HG02970 (cell line): ENCODE measurements around the gene NAT8L.

Experiments used
- ATAC-seq: cut with Tn5 transposase; IDR thresholded peaks from one replicate; pipeline ENCODE4 v1.9.1; 2021; ENCODE audit warnings: mild to moderate bottlenecking, moderate library complexity, moderate number of reproducible peaks; ENCODE audit not compliant: unreplicated experiment, low FRiP score

NAT8L gene

DNA sequence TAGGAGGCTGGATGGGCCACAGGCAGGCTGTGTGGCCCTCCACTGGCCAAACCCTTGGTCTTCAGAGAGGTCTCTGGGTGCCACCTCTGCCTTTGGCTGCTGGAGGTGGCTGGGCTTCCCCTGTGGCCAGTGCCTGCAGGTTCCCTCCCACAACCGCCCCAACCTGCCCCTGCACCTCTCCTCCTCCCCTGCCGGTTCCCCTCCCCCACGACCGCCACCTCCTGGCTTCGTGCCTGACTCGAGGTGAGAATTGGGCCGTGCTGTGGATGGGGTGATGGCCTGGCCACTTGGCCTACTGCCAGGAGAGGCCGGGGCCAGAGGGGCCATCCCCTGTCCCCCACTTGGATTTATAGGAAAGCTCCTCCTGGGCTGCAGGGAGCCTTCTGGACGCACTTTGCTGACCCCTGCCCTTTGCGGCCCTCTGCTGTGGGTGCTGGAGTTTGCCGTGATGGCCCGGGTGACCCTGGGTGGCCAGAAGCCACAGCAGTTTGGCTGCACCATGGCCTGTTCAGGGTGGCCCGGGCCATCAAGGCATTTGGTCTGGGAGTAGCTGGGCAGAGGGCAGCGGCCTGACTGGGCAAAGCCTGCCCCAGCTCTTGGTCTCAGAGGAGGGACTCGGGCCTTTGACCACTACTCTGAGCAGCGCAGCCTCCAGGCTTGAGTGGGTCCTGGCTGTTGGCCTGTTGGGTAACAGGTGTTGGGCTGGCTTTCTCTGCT lies 3.8 kb downstream of the NAT8L start:
- no peak for ATAC-seq

DNA sequence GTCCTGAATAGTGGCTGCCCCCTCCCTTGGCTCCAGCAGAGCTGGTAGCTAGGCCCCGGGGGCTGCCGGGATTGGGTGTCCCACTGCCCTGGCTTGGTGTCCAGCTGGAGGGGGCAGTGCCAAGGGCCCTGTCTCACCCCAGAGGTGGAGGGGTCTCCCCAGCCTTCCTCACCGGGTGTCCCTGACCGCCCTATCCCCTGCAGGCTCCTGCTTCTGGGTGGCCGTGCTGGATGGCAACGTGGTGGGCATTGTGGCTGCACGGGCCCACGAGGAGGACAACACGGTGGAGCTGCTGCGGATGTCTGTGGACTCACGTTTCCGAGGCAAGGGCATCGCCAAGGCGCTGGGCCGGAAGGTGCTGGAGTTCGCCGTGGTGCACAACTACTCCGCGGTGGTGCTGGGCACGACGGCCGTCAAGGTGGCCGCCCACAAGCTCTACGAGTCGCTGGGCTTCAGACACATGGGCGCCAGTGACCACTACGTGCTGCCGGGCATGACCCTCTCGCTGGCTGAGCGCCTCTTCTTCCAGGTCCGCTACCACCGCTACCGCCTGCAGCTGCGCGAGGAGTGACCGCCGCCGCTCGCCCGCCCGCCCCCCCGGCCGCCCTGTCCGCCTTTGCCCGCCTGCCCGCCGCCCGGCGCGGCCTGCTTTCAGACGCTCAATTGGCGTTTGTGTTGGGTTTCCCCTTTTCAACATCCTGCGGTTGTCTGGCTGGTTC lies 4.6 kb downstream of the NAT8L start:
- no peak for ATAC-seq

DNA sequence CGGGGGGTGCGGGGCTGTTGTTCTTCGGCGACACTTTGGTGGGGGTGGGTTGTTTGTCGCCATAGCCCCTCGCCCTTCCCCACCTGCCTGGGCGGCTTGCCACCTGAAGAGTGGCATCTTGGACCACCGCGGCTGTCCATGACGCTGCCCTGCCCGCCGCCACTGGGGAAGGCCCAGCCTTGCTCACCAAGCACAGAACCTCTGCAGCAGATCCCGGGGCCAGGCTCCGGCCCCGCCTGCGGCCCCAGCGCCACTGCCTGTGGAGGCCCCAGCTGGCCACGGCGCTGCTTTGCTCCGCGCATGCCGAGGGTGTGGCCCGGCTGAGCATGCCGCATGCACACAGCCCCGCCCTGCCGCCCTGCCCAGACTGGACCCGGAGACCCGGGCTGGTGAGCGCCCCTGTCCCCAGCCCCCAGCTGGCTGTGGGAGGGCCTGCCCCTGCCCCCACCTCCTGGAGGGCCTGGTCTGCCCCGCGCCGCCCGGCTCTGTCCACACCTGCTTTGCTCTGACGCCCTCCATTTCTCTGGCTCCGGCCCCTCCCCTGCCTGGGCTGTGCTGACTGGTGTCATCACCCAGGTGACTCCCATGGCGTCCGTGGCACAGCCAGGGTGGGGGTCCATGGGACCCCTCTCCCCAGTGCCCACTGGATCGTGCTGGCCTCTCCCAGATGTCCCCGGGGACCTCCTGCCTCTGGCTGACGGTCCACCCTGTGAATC lies 5.3 kb downstream of the NAT8L start:
- no peak for ATAC-seq

DNA sequence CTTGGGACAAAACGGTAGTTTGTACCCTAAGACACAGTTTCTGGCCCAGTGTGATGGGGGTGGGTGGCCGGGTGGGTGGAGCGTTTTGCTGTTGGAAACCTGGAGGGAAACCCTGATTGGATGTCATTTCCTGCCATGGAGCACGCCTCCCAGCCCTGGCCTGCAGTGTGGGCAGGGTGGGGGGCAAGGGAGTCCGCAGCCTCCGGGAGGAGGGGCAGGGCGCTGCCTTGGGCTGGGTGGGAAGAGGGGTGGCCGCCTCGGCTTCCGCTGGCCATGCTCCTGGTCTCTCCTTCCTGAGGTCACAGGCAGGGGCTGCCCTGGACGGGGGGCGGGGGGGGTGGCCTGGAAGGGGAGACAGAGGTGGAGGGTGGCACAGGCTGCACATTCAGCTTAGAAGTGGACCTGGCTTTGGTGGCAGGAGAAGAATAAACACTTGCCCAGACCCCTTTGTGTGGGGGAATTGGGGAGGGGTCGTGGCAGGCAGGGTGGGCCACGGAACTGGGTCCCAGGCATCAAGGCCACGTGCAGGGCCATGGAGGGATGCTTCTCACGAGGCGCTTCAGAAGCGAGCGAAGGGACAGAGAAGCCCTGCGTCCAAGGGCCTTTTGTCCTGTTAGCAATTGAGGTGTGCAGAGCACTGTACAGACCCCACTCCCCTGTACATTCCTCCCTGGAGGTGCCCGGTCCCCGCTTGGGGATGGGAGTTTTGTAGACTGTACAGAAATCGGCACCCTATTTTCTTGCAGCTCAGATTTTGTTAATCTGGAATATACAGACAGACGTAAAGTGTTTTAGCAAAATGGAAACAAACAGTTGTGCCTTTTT lies 6.2 kb downstream of the NAT8L start:
- ATAC-seq: no peak

DNA sequence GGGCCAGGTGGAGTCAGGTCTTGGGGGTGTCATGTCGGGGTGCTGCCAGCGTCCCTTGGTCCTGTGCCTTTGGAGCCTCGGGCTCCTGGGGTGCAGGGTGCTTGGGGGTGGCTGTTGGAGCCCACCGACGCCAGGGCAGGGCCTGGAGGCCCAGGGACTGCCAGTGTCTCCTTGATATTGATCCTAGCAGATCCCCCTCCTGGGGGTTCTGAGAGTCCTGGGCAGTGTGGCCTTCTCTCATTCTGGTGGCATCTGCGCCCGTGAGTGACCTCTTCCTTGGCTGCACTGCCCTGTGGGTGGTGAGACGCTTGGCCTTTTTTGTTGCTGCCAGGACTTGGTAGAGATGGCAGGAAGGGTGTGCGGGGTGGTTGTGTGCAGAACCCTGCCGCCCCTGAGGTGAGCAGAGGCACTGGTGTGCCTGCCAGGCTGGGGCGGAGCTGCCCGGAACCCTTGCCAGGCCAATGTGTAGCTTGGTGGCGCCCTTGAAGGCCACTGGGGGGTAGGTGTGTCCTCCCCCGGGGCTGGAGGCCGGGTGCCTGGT lies 7.0 kb downstream of the NAT8L start:
- ATAC-seq: no peak

DNA sequence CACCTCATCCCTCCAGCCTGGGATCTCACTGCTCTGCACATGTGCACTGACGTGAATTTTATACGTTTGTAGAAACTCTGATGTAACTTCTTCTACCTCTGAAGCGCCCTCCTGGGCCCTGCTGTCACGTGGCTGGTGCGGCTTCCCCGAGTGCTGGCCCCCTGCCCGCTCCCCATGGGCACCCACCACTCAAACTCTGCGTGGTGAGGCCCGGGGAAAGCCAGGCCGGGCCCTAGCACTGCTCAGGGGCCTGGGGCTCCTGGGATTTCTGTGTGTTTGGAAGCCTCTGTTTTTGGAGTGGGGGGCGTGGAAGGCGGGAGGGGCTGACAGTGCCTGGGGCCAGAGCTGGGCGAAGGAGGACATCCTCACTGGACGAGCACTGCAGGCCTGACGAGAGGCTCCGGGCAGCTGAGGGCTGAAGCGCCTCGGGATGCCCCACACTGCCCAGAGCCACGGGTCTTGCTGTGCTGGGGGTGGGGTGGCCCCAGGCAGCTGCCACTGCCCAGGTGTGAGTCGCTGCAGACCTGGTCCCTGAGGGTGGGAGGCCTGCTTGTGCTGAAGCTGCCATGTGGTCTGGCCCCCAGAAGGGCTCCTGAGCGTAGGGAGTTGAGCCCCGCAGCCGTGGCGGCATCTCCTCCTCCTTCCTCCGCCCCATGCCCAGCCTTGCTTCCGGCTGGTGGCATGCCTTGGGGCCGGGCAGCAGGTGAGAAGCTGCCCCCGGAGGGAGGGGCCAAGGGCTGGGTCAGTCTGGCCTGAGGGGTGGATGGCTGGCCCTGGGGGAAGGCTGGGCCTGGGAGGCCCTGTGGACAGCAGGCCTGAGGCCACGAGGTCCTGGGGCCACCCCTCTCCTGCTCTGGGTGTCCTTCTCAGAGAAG lies 7.7 kb downstream of the NAT8L start:
- ATAC-seq: no peak

DNA sequence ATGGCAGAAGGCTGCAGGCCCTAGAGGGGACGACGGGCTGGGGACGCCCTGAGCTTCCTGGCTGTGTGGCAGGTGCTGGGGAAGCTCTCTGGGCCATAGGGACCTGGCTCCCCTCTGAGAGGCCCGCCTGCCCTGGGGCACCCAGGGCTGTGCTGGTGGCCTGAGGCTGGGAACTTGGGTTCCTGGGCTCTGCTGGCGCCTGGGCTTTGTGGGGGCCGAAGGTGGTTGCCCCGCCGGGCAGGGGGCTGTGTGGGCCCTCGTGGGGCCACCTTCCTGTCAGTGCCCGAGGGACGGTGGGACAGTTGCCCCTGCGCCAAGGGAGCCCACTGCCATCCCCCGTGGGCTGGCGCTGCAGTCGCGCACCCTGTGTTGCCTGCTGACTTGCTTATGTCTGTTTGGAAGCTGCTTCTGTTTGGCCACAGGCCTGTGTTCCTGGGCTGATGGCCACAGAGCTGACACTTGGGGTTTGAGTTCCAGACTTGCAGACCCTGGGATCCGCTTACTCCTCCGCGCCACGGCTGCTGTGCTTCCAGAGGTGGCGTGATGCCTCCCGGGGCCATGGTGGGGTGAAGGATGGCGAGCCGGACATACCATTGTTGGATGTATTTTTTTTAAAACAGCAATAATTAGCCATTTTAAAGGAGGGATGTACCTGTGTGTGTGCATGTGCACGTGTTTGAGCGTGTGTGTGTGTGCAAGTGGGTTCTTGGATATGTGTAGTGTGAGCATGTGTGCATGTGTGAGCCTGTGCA lies 8.5 kb downstream of the NAT8L start:
- no peak for ATAC-seq

DNA sequence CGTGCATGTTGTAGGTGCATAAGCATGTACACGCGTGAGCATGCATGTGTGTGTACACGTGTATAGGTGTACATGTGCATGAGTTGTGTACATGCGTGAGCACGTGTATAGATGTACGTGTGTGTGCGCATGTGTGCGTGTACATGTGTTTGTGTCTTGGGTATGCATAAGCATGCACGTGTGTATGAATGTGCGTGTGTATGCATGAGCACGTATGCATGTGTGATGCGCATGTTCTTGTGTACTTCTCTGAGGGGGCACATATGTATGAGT lies 9.0 kb downstream of the NAT8L start:
- no peak for ATAC-seq

DNA sequence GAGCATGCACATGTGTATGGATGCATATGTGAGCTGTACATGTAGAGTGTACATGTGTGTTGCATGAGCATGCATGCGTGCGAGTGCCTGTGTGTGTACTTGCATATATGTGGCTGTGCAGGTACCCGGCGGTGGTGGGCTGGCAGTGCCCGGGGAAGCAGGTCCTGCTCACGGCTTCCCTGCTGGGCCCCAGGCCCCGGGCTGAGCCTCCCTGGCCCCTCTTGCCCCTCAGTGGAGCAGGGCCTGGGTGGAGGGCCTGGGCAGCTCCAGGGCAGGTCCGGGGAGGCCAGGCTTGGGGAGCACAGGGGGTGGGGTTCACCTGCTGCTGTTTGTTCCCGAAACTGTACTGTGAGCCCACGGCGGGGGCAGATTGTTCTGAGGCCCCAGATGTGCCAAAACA lies 9.4 kb downstream of the NAT8L start:
- no peak for ATAC-seq

DNA sequence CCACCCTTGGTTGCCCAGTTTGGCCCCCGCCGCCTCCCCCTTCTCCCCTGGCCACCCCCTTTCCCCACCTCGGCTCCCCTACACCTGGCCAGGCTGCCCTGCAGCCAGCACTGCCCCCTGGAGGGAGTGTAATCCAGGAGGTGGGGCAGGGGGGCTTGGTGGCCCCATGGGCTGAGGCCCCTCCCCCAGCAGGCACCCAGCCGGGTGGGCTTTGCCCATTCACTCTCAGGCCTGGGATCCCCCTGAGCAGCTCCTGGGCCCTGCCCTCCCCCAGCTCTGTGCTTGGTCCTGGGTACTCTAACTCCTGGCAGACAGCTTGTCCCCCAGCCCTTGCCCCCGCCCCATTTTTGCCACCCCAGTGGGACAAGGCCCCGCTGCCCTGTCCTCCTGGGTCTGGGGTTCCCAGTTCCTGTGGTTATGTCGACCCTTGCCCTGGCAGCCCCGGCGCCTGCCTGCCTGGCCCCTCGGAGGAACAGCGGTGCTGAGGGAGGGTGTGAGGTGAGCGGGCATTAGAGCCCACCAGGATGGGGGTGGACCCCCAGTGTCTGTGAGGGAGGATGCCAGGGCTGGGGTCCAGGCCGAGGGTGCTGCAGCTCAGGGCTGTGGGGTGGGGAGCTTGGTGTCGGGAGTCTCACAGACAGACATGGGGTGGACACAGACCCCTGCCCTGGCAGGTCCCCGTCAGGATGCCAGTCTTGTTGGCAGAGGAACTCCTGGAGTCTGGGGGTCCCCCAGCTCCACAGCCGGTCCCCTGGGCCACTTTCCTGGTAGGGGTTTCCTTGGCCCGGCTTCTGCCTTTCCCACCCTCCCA lies 10.2 kb downstream of the NAT8L start:
- no peak for ATAC-seq

DNA sequence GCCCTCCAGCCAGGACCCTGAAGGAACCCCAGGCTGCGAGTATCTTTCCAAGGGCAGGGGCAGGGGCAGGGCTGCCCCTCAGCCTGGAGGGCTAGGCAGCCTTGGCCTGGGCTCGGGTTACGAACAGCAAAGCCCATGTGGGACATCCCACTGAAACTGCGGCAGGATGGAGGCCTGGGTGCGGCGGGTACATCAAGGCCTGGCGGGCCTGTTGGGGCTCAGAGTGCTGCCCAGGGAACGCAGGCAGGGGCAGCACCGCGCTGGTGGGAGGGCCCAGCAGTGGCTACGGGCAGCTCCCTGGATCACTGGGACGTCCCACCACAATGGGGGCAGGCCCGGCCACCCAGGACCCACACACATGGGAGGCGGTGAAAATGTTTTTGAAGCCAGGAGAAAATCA lies 10.9 kb downstream of the NAT8L start:
- no peak for ATAC-seq

DNA sequence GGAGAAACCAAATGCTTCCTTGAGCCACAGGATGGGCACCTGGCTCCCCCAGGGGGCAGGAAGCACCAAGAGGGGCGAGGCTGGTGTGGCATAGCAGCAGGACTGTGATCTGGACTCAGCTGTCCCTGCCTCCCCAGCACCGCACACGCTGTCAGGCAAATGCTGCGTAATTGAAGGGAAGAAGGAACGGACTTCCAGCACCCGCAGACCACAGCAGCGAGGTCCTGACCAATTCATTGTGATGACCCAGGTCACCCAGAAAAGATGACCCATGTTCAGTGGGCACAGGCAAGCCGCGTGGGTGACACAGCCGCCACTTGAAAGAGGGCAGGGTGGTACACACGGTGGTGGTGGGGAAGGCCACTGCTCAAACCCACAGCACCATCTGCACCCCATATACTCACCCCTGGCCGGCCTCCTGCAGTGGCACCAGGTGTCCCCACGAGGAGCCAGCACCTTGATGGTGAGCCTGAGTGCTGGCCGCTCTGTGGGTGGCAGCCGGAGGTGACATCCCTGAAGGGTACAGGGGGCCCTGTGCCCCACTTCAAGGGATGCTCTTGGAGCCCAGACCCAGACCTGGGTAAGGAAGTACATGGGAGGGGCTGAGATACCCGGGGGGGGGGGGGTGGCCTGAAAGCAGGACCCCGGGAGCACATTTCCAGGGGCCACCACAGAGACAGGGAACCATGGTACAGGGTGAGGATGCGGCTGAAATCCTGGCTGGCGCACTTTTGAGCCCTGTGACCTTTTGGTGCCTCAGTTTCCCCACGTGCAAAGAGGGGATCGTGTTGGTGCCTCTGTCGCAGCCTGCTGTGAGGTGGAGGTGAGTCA lies 11.5 kb downstream of the NAT8L start:
- ATAC-seq: no peak

DNA sequence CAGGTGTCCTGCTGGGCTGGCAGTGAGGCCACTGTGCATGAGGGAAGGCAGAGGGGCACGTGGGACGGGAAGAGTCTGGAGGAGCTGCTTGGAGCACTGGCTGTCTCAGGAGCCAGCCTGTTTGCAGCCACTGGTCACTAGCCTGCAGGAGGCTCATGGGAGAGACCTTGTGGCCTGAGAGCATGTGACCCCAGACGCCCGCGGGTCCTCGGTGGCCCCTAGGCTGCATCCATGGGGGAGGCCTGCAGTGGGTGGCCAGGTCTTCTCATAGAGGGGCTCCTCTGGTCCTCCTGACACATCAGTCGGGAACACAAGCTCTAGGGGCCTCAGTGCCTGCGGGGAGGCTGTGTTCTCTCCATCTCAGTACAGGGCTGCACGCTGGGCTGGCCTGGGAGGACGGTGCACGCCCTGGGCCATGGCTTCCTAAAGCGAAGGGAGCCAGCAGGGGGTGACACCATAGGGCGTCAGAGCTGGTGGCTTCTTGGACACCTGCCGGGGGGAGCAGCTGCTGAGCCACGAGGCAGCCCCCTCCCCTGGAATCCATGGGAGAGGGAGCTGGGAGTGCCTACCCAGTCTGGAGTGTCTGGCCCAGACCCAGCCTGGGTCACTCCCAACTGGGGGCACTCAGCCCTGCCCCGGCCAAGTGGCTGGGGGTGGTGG lies 12.3 kb downstream of the NAT8L start:
- no peak for ATAC-seq

DNA sequence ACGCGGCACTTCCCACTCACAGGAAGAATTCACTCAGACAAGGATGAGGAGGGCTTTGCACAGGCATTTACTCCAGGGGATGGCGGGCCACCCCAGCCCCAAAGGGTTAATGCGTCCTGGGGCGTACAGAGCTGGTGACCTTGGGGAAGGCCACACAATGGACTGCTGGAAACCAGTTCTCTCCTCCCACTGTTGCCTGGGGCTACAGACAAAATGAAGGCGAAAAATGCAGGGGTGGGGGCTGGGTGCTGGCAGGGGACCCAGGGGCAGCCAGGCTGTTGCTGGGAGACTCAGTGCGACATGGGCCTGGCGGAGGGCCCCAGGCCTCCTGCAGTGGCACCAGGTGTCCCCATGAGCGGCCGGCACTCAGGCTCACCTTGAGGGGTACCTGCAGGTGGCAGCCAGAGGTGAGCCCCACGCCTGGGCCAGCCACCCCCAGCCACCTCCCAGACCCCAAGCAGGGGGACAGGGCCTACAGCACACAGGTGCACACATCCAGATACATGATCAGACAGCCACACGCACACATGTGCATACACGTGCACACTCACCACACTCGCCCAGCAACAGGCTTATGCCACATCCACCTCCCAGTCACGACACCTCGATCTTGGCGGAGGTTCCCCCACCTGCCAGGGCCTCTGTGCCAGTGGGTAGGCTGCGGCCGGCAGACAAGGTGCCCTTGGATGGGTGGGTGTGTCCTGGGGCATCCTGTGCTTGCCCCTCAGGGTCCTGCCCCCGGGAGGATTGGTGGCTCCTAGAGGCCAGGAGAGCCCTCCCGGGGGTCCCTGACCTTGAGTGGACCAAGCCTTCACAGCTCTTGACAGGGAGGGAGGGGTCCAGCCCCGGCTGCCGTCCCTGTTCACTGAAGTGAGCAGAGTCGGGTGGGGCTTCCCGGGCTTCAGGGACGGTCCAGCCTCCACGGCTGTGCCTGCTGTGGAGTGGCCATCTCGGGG lies 13.1 kb downstream of the NAT8L start:
- no peak for ATAC-seq

DNA sequence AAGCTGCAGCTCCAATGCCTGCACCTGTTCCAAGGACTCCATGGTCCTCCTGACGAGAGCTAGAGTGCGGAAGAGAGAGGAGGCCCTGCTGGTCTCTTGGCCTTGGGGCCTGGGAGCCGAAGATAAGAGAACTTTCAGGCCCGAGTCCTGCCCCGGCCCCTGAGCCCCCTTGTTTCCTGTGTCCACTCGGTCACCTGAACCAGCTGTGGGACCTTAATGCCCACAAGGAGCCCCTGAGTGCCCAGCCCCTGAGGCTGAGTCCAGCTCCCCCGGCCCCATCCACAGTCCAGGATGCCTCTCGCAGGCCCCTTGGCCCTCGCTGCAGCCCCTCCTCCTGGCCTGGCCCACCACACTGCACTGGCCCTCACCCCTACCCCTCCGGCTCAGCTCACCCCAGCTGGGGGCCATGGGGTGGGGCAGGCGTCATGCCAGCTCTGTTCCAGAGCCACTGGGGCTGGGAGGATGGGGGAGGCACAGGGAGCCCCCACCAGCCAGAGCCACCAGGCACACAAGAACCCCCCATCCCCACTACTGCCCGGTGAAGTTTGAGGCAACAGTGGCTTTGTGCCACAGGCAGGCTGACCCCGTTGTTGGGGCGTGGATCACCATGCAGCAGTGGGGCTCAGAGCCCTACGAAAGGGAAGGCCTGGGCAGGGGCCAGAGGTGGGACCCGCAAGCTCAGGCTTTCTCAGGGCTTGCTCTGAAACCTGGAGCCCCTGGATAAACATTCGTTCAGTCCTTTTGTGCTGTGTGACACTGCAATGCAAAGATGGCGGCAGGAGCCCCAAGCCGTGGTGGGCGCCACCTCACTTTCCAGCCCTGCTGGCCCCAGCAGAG lies 14.1 kb downstream of the NAT8L start:
- no peak for ATAC-seq
